Brain microvascular endothelial cell (primary cell): Measurements from ENCODE around the gene DYNLT3.

Source experiments
- DNase-seq: peaks from one replicate; pipeline ENCODE4 v3.0.0-alpha.2; 2020
- H3K27ac ChIP-seq: fragments of 250-450 bp; sonication (Bioruptor Pico); 2 replicates; pipeline ENCODE4 v1.5.1; 2020; ENCODE audit warnings: mild to moderate bottlenecking, moderate library complexity
- H3K27me3 ChIP-seq: fragments of 250-450 bp; sonication (Bioruptor Pico); replicated peaks from 2 replicates; pipeline ENCODE4 v1.5.1; 2020; ENCODE audit warnings: mild to moderate bottlenecking
- H3K36me3 ChIP-seq: fragments of 250-450 bp; sonication (Bioruptor Pico); replicated peaks from 2 replicates; pipeline ENCODE4 v1.5.1; 2020; ENCODE audit warnings: mild to moderate bottlenecking
- H3K4me3 ChIP-seq: 2 replicates; pipeline ENCODE4 v1.5.1; 2011; ENCODE audit warnings: low read depth, mild to moderate bottlenecking, control low read depth, low read length, moderate library complexity
- CTCF ChIP-seq: IDR thresholded peaks from 2 replicates; pipeline ENCODE4 v1.5.1; 2011; ENCODE audit warnings: low read depth, mild to moderate bottlenecking, moderate library complexity, low read length, control low read depth, inconsistent platforms; ENCODE audit errors: missing control alignments
- in situ Hi-C: cut with HindIII; loops from 2 replicates; pipeline ENCODE4 v1.10.0; 2017; ENCODE audit warnings: low sequenced_read_pairs, low pct_ligation_motif_present

DYNLT3 gene

GRCh38 chrX:37872303-37872655, 24.9 kb upstream of the DYNLT3 start:
- TF ChIP-seq CTCF, result no peak
- Histone ChIP-seq H3K27ac (peak overlapping the region; percentile 66), H3K36me3 (no peaks in the 10 kb centered on the region), H3K27me3 (no peaks in the 10 kb centered on the region), H3K4me3 (no peak overlapping the region)
- DNase-seq, result no peak
- in situ Hi-C loops, result no loop called here

- Histone ChIP-seq H3K4me3 (no peak overlapping the region), H3K36me3 (no peaks in the 10 kb centered on the region), H3K27ac (peak overlapping the region; percentile 66), H3K27me3 (no peaks in the 10 kb centered on the region)
- no peak for TF ChIP-seq CTCF
- in situ Hi-C loops, result no loop called here
- DNase-seq, result peak; percentile 91
Observed at GRCh38 chrX:37871626-37872302, 24.4 kb upstream of the DYNLT3 start.

GRCh38 chrX:37867536-37868153, 20.3 kb upstream of the DYNLT3 start:
- Histone ChIP-seq H3K36me3 (no peaks in the 10 kb centered on the region), H3K27ac (no peak overlapping the region), H3K4me3 (no peak overlapping the region), H3K27me3 (no peaks in the 10 kb centered on the region)
- in situ Hi-C loops, result no loop called here
- no peak for DNase-seq
- TF ChIP-seq CTCF, result no peak

GRCh38 chrX:37863728-37864127, 16.4 kb upstream of the DYNLT3 start:
- TF ChIP-seq CTCF, result no peak
- Histone ChIP-seq H3K36me3 (no peaks in the 10 kb centered on the region), H3K27ac (no peak overlapping the region), H3K4me3 (no peak overlapping the region), H3K27me3 (no peaks in the 10 kb centered on the region)
- no peak for DNase-seq
- in situ Hi-C loops, result no loop called here

GRCh38 chrX:37862851-37863250, 15.5 kb upstream of the DYNLT3 start:
- no peak for DNase-seq
- Histone ChIP-seq H3K27ac (no peak overlapping the region), H3K4me3 (no peak overlapping the region), H3K27me3 (no peaks in the 10 kb centered on the region), H3K36me3 (no peaks in the 10 kb centered on the region)
- TF ChIP-seq CTCF, result no peak
- in situ Hi-C loops, result no loop called here

GRCh38 chrX:37860721-37861120, 13.3 kb upstream of the DYNLT3 start:
- Histone ChIP-seq H3K4me3 (no peak overlapping the region), H3K36me3 (no peaks in the 10 kb centered on the region), H3K27me3 (no peaks in the 10 kb centered on the region), H3K27ac (no peak overlapping the region)
- DNase-seq, result no peak
- in situ Hi-C loops, result no loop called here
- no peak for TF ChIP-seq CTCF
